Measurements from ENCODE around the gene SUSD2. TPM values are rescaled to one million over a fixed set of nuclear protein-coding genes. Genes with fewer than 3 reads are reported as not detected.

Gene SUSD2
- polyA plus RNA-seq, 1 experiment: 5.2 TPM

DNA sequence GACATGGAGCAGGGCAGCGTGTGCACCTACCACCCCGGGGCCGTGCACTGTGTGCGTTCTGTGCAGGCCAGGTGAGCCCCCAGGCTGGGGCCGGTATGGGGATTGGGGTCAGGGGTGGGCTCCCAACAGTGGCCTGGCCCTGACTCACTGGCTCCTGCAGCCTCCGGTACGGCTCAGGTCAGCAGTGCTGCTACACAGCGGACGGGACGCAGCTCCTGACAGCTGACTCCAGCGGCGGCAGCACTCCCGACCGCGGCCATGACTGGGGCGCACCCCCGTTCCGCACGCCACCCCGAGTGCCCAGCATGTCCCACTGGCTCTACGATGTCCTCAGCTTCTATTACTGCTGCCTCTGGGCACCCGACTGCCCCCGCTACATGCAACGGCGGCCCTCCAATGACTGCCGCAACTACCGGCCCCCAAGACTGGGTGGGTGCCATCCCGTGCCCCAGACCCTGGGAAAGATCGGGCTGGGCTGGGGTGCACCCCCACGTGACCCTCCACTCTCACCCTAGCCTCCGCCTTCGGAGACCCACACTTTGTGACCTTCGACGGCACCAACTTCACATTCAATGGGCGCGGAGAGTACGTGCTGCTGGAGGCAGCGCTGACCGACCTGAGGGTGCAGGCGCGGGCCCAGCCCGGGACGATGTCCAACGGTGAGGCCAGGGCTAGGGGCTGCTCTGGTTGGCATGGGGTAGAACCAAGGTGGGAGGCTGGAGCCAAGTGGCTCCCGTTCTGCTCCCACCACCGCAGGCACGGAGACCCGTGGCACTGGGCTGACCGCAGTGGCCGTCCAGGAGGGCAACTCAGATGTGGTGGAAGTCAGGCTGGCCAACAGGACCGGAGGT lies 4.4 kb downstream of the SUSD2 start:
- no peak overlapping the region for H3K4me3 ChIP-seq (ENCODE audit: low read depth, low read length)
- H3K36me3 ChIP-seq (ENCODE audit: control insufficient read depth, insufficient read depth, low read length): no peaks in the 10 kb centered on the region
- ChIA-PET CTCF (interaction anchor here (1.1 kb wide), 1 partner anchor 62 kb away, joined by 6 read pairs; no protein-coding TSS in a partner anchor), POLR2A (no interaction called here)
- DNase-seq (ENCODE audit: low read depth): no peak
- TF ChIP-seq, protein P1, sequence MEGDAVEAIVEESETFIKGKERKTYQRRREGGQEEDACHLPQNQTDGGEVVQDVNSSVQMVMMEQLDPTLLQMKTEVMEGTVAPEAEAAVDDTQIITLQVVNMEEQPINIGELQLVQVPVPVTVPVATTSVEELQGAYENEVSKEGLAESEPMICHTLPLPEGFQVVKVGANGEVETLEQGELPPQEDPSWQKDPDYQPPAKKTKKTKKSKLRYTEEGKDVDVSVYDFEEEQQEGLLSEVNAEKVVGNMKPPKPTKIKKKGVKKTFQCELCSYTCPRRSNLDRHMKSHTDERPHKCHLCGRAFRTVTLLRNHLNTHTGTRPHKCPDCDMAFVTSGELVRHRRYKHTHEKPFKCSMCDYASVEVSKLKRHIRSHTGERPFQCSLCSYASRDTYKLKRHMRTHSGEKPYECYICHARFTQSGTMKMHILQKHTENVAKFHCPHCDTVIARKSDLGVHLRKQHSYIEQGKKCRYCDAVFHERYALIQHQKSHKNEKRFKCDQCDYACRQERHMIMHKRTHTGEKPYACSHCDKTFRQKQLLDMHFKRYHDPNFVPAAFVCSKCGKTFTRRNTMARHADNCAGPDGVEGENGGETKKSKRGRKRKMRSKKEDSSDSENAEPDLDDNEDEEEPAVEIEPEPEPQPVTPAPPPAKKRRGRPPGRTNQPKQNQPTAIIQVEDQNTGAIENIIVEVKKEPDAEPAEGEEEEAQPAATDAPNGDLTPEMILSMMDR (IDR thresholded peaks at IDR 0.05; ENCODE audit: insufficient read depth, low read depth, low read length): no peak
- no peaks in the 10 kb centered on the region for H3K27me3 ChIP-seq (ENCODE audit: control insufficient read depth, insufficient read depth, low read length)

DNA sequence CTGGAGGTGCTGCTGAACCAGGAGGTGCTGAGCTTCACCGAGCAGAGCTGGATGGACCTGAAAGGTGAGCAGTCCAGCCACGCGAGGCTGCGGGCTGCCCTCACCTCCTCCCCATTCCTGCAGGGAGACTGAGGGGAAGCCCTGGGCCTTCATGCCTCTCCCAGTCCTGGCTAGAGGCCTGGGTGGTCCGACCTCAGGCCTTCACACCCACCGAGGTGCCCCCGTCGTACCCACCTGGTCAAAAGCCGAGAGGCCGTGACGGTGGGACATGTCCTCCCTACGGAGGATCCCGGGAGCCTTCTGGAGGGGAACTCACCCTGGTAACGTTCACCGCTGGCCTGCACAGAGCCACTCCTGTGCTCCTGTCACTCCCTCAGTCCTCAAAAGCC lies 5.1 kb downstream of the SUSD2 start:
- ChIA-PET POLR2A (no interaction called here), CTCF (interaction anchor here (1.1 kb wide), 1 partner anchor 61 kb away, joined by 6 read pairs; no protein-coding TSS in a partner anchor)
- H3K4me3 ChIP-seq (ENCODE audit: low read depth, low read length): no peak overlapping the region
- H3K27me3 ChIP-seq (ENCODE audit: control insufficient read depth, insufficient read depth, low read length): no peaks in the 10 kb centered on the region
- no peak for DNase-seq (ENCODE audit: low read depth)
- H3K36me3 ChIP-seq (ENCODE audit: control insufficient read depth, insufficient read depth, low read length): no peaks in the 10 kb centered on the region
- TF ChIP-seq, protein P1 (IDR thresholded peaks at IDR 0.05; ENCODE audit: insufficient read depth, low read depth, low read length): no peak

DNA sequence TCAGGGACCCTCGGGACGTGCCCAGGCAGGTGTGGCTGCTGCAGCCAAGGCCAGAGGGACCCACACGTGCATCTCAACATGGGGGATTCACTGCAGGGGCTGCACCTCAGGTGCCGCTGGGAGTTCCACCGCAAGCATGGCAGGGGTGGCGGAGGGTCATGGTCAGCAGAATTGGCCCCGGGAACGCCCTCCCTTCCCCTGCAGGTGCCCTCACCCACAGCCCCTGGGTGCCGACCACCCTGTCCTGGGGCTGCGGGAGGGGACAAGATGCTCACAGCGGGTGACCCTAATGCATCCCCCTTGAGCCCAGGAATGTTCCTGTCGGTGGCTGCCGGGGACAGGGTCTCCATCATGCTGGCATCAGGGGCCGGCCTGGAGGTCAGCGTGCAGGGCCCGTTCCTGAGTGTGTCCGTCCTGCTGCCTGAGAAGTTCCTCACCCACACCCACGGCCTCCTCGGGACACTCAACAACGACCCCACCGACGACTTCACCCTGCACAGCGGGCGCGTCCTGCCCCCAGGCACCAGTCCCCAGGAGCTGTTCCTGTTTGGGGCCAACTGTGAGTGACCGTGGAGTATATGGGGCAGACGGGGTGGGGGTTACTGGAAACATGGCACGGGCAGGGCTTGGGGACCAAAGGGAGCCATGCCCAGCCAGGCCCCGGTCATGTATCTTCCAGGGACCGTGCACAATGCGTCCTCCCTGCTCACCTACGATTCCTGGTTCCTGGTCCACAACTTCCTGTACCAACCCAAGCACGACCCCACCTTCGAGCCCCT lies 5.8 kb downstream of the SUSD2 start:
- no peaks in the 10 kb centered on the region for H3K36me3 ChIP-seq (ENCODE audit: control insufficient read depth, insufficient read depth, low read length)
- DNase-seq (ENCODE audit: low read depth): no peak

DNA sequence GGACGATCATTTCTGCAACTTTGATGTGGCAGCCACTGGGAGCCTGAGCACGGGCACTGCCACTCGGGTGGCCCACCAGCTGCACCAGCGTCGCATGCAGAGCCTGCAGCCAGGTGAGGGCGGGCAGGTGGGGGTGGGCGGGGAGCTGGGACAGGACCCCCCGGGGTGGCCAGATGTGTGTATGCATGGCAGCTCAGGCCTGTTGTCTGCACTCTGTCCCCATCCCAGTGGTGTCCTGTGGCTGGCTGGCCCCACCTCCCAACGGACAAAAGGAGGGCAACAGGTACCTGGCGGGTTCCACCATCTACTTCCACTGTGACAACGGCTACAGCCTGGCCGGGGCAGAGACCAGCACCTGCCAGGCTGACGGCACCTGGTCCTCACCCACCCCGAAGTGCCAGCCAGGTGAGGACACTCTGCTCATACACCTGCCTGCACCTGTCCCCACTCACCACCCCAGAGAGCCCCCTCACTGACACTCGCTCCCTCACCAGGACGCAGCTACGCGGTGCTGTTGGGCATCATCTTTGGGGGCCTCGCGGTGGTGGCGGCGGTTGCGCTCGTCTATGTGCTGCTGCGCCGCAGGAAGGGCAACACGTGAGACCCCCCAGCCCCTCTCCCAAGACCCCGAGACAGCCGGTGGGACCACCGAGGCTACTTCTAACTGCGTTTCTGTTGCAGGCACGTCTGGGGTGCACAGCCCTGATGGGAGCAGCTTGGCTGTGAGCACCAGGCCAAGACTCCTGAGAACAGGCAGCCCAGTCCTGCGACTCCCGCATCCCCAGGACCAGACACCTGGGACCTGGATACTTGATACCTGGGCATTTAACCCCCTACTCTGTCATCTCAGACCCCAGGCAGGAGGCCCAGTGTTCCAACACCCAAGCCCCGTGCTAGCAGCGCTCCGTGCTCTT lies 6.7 kb downstream of the SUSD2 start:
- H3K36me3 ChIP-seq (ENCODE audit: control insufficient read depth, insufficient read depth, low read length): no peaks in the 10 kb centered on the region
- no peak for DNase-seq (ENCODE audit: low read depth)
- H3K4me3 ChIP-seq (ENCODE audit: low read depth, low read length): no peak overlapping the region
- ChIA-PET POLR2A (no interaction called here), CTCF (interaction anchor here (0.7 kb wide), 1 partner anchor 60 kb away, joined by 6 read pairs; no protein-coding TSS in a partner anchor)
- H3K27me3 ChIP-seq (ENCODE audit: control insufficient read depth, insufficient read depth, low read length): no peaks in the 10 kb centered on the region
- TF ChIP-seq, protein P1 (IDR thresholded peaks at IDR 0.05; ENCODE audit: insufficient read depth, low read depth, low read length): no peak

More for the DNA sequence above, 5.8 kb downstream of the SUSD2 start:
- Histone ChIP-seq H3K27me3 (ENCODE audit: control insufficient read depth, insufficient read depth, low read length) (no peaks in the 10 kb centered on the region), H3K4me3 (ENCODE audit: low read depth, low read length) (no peak overlapping the region)
- ChIA-PET CTCF (interaction anchor here (1.1 kb wide), 1 partner anchor 61 kb away, joined by 6 read pairs; no protein-coding TSS in a partner anchor), POLR2A (no interaction called here)
- TF ChIP-seq, protein P1 (IDR thresholded peaks at IDR 0.05; ENCODE audit: insufficient read depth, low read depth, low read length): no peak

Data from BJ (cell line).